Cortex of kidney (tissue), 1 donor: ENCODE results near the gene PKIB.
"Not testable (repeated sequence)": the region's sequence is repeated elsewhere in the genome, so short reads cannot be mapped to it uniquely, and the experiment has no call there.

Source experiments
- DNase-seq: peaks from one replicate; lab custom pipeline; 2025; lab: John Stamatoyannopoulos, UW

The PKIB gene

GRCh38 chr6:122620902-122621301, 10.7 kb downstream of the PKIB start:
- no peak for DNase-seq

- no peak for DNase-seq
Observed at GRCh38 chr6:122621638-122622037, 11.4 kb downstream of the PKIB start.

DNA sequence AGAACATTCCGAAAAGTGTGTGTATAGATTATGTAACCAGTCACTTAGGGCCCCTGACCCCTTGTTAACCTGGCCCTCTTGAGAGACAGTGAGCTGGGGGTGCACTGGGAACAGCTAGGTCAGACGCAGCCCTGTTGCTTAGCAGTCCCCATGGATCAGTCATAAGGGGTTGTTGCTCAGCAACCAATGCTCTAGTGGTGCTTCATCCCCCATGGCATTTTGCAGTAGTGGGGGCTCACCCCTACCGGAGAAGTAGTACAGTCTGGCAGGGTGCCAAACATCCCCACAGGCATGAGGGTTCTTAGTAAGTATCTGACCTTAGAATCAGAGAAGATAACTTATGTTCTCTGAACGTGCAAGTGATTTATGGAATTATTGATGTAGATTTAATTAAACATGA, 12.3 kb downstream of the PKIB start:
- DNase-seq = no peak

DNA sequence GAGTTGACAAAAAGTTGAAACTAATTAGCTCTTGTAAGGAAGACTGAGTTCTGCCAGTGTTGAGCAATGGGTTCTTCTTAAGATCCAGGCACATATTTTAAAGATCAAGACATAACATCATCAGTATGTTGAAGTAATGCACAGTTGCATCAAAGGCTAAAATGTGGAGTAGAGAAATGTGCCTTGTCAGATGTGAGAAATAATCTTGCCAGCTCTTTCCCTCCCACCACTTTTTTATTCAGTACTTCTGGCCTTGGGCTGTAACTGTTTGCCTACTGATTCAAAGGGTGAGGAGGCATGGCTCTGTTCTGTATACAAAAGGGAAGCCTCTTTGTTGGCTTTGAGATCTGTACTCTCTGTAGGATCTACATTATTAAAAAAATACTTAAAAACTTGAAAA, 13.1 kb downstream of the PKIB start:
- DNase-seq = no peak

DNA sequence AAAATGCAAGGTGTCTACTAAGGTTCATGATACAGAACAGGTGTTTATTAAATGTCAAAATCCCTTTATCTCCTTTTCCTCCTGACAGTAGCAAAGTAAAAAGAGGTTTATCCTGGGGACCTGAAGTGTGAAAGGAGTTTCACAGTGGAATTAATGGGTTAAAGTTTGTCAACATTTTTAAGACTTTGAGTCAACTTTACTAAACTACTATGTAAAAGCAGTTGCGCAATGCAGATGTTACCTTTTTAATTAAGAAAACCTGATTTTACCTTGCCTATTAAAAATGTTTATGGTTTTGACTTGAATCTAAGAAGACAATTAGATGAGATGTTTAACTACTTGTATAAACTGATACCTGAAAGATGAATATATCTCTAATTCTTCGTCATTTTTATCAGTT, 14.6 kb downstream of the PKIB start:
- DNase-seq = no peak

DNA sequence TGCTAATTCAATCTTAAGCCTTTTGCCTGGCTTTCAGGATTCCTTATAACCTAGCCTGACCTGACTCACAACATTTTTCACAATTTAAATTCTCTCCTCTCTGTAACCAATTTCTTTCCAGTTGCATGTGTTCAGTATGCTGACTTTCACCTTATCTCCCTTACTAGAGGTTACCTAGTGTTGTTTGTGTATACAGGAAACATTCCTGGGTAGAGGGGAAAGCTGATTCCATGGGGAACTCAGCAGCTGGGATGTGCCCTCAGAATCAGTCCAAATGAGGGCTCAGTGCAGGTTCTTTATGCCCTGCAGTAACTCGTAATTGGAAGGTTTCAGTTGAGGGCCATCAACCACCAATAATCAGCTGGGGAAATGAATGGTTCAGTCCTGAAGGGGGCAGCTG, 18.5 kb downstream of the PKIB start:
- DNase-seq = no peak

GRCh38 chr6:122631571-122632249, 21.5 kb downstream of the PKIB start:
- no peak for DNase-seq

- DNase-seq = no peak
Observed at GRCh38 chr6:122640366-122640765, 30.2 kb downstream of the PKIB start.

- DNase-seq = no peak
Observed at GRCh38 chr6:122641819-122642218, 31.6 kb downstream of the PKIB start.

- not testable (repeated sequence) for DNase-seq
Observed at GRCh38 chr6:122642604-122643003, 32.4 kb downstream of the PKIB start.

GRCh38 chr6:122645256-122645655, 35.1 kb downstream of the PKIB start:
- no peak for DNase-seq

DNA sequence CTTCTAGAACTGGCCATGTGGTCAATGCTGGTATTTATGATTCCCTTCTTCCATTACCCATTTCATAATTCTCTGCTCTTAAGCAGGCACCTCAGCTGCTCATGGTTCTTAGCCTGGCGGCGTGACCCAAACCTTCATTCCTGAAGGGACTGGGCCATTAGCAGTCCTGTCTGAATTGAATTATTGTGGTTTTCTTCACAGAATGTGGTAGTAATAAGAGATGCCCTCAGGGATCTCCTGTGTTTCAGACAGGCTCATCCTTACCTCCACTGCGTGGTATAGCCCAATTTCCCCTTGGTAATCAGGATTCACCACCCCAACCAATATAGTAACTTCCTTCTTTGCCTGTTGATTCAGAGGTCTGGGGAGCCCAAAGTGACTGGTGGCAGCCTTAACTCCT, 37.6 kb downstream of the PKIB start:
- DNase-seq = no peak

GRCh38 chr6:122648726-122649125, 38.5 kb downstream of the PKIB start:
- DNase-seq = no peak

- DNase-seq = no peak
Observed at GRCh38 chr6:122649701-122650100, 39.5 kb downstream of the PKIB start.

DNA sequence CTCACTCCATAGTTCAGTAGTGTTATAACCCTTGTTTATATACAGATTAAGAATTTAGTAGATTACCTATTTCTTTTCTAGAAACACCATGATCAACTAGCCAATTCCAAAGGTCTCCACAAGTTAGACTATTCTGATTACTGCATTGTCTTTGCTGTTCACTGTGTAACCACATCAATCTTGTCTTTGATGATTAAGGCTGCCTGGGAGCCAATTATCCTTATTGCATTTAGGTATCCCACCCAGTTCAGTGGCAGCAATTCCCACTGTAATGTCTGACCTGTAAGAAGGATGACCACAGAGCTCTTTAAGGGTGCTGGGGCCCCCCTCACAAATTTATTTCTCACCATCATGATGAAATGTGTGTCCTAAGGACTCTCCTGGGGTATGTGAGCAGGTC, 40.2 kb downstream of the PKIB start:
- DNase-seq = no peak

DNA sequence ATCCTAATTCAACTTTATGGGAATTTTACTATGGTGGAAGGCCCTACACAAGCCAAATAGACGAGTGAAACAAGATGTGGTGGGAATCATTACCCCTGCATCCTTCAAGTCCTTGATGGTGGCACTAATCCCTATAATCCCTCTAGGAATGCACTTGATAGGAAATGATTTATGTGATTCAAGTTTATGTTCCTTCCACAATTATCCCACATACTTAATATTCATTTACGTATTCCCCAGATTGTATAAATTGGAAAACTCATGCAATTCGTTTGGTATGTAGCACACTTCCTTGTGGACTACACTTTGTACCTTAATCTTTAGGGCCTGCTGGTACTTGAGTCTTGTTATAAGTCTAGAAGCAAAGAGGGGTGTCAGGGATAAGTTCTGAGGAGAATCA, 40.8 kb downstream of the PKIB start:
- DNase-seq = no peak

- no peak for DNase-seq
Observed at GRCh38 chr6:122651604-122652003, 41.4 kb downstream of the PKIB start.

- DNase-seq = no peak
Observed at GRCh38 chr6:122652431-122652830, 42.2 kb downstream of the PKIB start.

DNA sequence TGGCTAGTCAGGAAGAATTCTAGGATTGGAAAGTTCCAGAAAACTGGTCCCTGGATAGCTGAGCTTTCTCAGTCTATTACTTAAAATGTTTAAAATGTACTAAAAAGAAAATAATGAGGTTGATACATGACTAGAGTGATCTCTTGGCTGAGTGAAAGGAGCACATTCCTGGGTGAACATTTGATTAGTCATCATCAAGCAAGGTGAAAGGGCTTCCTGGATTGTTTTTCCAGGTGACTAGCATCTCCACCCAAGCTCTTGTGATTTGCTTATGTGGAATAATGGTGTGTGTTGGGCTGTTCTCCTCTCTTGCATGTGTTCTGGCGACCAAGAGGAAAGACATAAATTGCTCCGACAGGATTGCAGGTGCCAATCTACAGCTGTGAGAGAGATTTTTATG, 42.9 kb downstream of the PKIB start:
- no peak for DNase-seq

DNA sequence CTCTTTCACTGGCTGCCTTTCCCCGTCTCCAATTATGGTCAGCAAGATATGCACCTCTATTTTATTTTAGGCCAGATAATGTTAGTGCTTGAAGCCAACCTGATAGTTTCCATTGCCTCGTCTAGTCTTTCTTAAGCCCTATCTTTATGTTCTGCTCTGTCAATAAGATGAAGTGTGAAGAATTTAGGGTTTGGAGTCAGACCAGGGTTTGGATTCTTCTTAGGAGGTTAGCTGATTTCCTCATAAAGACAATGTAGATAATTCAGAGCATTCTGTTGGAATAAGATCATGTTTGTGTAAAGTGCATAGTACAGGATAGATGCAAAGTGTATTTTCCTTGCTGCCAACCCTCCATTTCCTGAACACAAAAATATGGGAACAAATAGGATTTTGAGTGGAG, 43.8 kb downstream of the PKIB start:
- no peak for DNase-seq

- no peak for DNase-seq
Observed at GRCh38 chr6:122657601-122658000, 47.4 kb downstream of the PKIB start.

- no peak for DNase-seq
Observed at GRCh38 chr6:122660296-122660695, 50.1 kb downstream of the PKIB start.

GRCh38 chr6:122663981-122664380, 53.8 kb downstream of the PKIB start:
- no peak for DNase-seq

- no peak for DNase-seq
Observed at GRCh38 chr6:122665929-122666328, 55.7 kb downstream of the PKIB start.

DNA sequence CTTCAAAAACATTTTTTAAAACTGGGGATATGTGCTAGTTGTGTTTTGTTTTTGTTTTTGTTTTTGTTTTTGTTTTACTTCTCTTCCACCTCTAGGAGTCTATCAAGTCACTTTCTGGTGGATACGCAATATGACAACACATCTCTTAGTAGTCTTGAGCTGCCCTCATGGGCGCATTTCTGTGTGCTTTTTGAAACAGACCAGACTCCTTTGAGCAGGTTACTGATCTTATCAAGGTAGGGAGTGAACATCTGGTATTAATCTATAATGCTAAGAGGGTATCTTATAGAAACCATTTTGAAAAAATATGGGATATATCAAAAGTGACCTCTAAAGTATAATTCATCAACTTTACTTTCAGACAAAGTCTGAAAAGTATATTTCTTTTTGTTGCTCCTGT, 56.2 kb downstream of the PKIB start:
- no peak for DNase-seq
